HG03432 (cell line): ENCODE data around the gene GRID2IP.
"Not testable (repeated sequence)": the region's sequence is repeated elsewhere in the genome, so short reads cannot be mapped to it uniquely, and the experiment has no call there.

Experiments used
- ATAC-seq: cut with Tn5 transposase; IDR thresholded peaks from one replicate; pipeline ENCODE4 v1.9.1; 2021; ENCODE audit warnings: mild to moderate bottlenecking, moderate library complexity; ENCODE audit not compliant: unreplicated experiment

The GRID2IP gene

DNA sequence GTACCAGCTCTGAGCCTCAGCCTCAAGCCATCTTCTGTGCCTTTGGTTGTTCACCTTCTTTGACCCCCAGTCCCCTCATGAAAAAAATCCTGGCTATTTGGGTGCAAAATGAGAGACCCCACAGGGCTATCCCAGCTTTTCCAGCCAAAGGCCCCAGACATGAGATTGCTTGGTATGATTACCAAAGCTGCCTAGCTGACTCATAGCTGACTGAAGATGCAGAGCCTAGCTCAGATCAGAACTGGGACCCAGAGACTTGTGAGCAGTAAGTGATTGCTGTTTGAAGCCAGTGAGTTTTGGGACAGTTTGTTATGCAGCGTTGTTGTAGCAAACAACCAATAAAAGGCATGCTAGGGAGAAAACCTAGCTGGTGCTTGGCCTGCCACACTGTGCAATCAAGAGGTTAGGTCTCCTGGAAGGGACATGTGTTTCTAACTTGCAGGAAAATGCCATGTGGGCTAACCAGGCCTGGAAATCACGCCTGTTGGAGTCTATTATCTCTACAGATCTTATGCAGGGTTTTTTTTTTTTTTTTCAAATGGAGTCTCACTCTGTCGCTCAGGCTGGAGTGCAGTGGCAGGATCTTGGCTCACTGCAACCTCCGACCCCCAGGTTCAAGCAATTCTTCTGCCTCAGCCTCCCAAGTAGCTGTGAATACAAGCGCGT is 55.5 kb downstream of the GRID2IP start:
- no peak for ATAC-seq

DNA sequence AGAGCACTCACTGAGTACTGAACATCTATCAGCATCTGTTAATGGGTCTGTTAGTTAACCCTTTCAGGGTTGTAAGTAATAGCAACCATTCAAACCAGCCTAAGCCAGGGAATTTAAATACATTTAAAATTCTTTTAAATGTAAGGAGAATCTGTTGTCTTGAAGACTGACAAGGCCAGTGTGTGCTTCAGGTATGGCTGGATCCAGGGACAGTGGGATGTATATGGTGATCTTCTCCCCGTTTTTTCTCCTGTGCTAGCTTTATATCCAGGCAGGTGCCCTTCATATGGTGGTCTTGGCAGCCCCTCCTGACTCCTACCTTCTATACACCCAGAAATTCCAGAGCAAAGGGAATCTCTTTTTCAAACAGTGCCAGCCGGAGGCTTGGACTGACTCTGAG is 56.9 kb downstream of the GRID2IP start:
- no peak for ATAC-seq

DNA sequence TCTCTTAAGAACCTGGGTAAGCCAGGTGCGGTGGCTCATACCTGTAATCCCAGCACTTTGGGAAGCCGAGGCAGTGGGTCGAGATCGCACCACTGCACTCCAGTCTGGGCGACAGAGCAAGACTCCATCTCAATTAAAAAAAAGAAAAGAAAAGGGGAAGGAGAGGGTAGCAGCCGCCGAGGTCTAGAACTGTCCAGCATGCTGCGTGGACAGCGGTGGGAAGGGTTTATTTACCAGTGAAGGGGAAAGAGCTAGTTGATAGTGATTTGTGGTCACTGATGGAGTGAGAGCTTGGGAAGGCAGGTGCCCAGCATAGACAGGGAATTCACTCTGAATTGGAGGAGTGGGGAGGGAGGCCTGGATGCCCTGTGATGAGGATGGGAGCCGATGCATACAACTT is 60.1 kb downstream of the GRID2IP start:
- no peak for ATAC-seq

- ATAC-seq, result no peak
Observed at GRCh38 chr7:6489612-6490011, 61.6 kb downstream of the GRID2IP start.

DNA sequence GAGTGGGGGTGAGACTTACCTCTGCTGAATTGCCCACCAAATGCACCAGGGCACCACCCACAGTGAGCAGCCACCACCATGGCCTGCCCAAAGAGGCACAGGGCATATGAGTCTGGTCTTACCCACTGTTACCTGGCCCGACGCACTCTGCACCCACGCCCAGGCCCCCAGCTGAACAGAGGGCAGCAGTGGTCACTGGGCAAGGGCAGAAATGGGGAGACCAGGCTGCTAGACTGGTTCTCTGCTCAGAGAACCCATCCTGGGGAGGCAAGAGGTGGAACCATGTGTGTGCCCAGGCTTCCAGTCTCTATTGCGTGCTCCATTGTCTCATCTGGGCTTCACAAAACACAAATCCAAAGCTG is 64.1 kb downstream of the GRID2IP start:
- ATAC-seq, result no peak

DNA sequence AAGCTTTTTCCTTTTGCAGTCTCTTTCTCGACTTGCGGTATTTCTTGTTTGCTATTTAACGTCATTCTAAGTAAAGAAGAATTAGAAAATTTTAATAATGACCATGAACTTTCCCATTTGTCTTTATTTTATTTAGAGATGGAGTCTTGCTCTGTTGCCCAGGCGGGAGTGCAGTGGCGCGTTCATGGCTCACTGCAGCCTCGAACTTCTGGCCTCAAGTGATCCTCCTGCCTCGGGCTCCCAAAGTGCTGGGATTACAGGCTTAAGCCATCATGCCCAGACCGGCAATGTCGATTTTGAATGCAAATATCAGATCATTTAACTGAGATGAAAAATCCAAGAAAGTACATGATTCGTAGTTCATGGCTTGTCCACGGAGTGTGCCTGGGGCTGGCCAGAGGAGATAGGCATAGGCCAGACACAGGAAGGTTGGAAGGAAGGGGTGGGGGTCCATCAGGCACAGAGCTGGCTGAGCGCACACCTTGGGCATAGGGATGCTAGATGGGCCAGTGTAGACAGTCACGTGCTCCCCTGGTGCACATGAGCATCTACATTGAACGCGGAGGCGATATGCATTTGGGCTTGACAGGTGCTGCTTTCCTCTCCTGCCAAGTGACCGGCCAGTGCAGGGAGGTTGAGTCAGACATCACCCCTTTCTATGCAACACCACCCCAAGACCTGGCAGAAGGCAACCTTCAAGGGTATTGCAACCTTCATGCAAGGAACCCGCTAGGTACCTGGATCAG is 64.7 kb downstream of the GRID2IP start:
- no peak for ATAC-seq

GRCh38 chr7:6482743-6483119 is 68.5 kb downstream of the GRID2IP start:
- no peak for ATAC-seq

DNA sequence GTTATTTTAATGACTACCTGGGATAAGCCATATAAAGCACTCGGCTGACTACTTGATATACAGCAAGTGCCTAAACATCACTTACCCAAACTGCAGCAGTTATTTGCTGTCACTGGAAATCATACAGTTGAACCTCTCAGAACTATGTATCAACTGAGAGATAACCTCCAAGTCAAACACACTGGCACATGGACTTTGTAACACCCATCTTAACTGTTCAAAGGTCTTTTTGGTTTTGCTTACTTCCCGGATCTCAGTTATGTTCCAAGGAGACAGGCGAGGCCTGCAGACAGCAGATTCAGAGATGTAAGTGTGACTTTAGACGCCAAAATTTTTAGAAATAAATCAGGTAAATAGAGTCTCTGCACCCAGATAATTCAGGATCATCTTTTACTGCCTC is 69.0 kb downstream of the GRID2IP start:
- ATAC-seq, result no peak

- no peak for ATAC-seq
Observed at GRCh38 chr7:6481445-6481844, 69.8 kb downstream of the GRID2IP start.

DNA sequence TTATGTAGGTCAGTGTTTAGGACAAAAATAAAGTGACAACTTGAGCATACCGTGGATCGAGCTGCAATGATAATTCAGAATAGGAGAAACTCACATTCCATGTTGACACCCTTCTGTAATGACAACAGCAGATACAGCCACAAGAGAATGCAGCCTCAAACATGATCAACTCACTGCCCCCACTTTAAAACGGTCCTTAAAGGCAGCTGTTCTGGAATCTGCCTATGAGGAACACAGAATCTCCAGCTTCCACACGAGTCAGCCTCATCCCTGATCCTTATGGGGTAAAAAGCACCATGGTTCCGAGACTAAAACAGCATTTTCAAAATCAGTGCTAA is 71.0 kb downstream of the GRID2IP start:
- no peak for ATAC-seq

DNA sequence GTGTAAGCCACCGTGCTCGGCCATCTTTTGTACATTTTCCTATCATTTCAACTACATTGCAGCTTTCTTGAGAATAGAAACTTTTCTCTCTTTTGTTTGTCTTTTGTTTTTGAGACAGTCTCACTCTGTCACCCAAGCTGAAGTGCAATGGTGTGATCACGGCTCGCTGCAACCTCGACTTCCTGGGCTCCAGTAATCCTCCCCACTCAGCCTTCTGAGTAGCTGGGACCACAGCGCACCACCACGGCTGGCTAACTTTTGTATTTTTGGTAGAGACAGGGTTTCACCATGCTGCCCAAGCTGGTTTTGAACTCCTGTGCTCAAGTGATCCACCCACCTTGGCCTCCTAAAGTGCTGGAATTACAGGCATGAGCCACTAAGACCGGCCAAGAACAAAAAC is 72.2 kb downstream of the GRID2IP start:
- ATAC-seq, result no peak

GRCh38 chr7:6478186-6478585 is 73.1 kb downstream of the GRID2IP start:
- ATAC-seq, result no peak

- ATAC-seq, result no peak
Observed at GRCh38 chr7:6477318-6477660, 74.0 kb downstream of the GRID2IP start.

GRCh38 chr7:6476596-6477317 is 74.5 kb downstream of the GRID2IP start:
- no peak for ATAC-seq

DNA sequence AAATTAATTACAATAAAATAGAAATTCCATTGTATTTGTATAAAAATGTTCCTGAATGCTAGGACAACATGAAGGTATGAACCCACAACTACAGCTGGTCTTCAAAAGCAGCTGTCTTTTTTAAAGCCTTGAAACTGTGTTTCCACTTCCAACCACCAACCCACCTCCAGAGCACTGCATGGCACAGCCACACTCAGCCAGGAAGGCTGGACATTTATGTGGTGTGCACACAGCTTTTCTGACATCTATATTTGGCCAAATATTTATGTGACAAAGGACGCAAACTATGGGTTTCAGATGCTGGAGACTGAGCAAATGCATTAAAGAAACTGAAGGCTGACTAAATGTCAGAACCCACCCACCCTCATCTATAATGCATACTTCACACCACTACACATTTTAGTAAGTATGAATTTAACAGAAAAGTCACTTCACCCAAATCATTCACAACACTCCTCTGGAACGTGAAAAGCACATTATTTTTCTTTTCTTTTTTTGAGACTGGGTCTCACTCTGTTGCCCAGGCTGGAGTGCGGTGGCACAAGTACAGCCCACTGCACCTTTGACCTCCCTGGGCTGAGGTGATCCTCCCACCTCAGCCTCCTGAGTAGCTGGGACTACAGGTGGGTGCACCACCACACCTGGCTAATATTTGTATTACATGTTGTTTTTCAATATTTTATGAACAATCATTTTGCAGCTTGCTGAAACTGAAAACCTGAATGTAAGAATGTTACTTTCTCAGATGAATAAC is 75.7 kb downstream of the GRID2IP start:
- no peak for ATAC-seq

DNA sequence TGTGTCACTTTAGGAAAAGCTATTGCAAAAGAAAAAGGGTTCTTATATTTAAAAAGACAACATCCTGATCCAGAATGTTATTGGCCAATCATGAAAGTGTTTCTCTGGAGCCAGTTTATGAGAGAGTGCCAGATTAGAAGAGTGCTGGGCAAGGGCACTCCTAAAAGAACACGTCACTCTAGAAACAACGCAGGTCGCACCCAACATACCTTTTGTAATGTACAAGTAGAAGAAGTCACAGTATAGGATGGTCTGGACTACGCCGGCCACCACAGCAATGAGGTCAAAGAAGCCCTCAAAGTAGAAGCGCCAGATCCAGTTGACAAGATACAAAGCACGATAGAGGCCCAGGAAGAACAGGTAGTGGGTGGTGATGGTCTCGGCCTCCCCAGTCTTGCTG is 85.4 kb downstream of the GRID2IP start:
- no peak for ATAC-seq

DNA sequence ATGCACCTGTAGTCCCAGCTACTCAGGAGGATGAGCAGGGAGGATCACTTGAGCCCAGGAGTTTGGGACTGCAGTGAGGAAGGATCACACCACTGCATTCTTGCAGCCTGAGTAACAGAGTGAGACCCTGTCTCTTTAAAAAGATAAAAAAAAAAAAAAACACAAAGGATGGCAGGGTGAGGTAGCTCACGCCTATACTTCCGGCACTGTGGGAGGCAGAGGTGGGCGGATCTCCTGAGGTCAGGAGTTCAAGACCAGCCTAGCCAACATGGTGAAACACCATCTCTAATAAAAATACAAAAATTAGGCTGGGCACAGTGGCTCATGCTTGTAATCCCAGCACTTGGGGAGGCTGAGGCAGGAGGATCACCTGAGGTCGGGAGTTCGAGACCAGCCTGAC is 87.7 kb downstream of the GRID2IP start:
- not testable (repeated sequence) for ATAC-seq

- ATAC-seq, result no peak
Observed at GRCh38 chr7:6461946-6462550, 89.2 kb downstream of the GRID2IP start.

GRCh38 chr7:6460990-6461584 is 90.2 kb downstream of the GRID2IP start:
- no peak for ATAC-seq

DNA sequence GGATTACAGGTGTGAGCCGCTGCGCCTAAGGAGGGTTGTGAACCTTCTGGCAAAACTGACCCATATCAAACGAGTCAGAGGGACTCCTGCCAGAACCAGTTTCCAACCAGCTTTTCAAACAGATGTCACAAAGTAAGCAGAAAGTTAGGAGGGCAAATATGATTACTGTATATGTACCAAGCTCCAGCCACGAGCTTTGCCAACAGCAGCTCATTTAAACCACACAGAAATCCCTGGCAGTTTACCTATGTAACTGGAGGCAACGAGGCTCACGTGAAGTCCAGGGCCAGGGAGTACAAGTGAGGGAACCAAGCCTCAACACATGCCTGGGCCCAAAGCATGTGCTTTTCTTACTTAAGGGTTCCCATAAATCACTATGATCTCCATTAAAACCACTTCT is 91.0 kb downstream of the GRID2IP start:
- no peak for ATAC-seq

DNA sequence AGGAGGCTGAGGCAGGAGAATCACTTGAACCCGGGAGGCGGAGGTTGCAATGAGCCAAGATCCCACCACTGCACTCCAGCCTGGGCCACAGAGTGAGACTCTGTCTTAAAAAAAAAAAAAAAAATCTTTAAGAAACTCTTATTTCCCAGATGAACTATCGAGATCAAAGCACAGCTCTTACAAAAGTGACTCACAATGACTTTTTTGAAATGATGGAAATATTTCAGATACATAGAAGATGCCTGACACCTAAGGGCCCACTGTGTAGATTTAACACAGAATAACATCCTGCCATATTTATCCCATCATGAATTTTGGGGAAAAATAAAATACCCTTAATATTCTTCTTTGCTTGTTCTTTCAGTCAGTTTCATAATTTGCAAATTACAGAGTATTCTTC is 92.6 kb downstream of the GRID2IP start:
- not testable (repeated sequence) for ATAC-seq
